Osteoblast (primary cell): Measurements from ENCODE around the gene ATP9A. TPM values are rescaled to one million over a fixed set of nuclear protein-coding genes. Genes with fewer than 3 reads are reported as not detected.
A peak's percentile ranks its signal among the peaks of the same experiment; 100 is the strongest.

Source experiments
- DNase-seq: peaks from one replicate; pipeline ENCODE4 v3.0.0; 2011; ENCODE audit warnings: low spot score, mixed read lengths; ENCODE audit not compliant: insufficient read length; ENCODE audit errors: missing footprints
- H2AFZ ChIP-seq: 2 replicates; pipeline ENCODE4 v1.6.0; 2011; ENCODE audit warnings: mild to moderate bottlenecking, low read length
- H3K27ac ChIP-seq: 2 replicates; pipeline ENCODE4 v1.5.1; 2011; ENCODE audit warnings: mild to moderate bottlenecking, low read depth, low read length, moderate library complexity
- H3K27me3 ChIP-seq: 2 replicates; pipeline ENCODE4 v1.6.0; 2012; ENCODE audit warnings: mild to moderate bottlenecking, control low read depth, inconsistent platforms, low read length, moderate library complexity; ENCODE audit not compliant: insufficient read depth
- H3K36me3 ChIP-seq: 2 replicates; pipeline ENCODE4 v1.5.1; 2011; ENCODE audit warnings: mild to moderate bottlenecking, low read length, control low read depth, moderate library complexity; ENCODE audit not compliant: insufficient read depth
- H3K4me1 ChIP-seq: 2 replicates; pipeline ENCODE4 v1.5.1; 2011; ENCODE audit warnings: mild to moderate bottlenecking, low read length, control low read depth, moderate library complexity; ENCODE audit not compliant: insufficient read depth
- H3K4me2 ChIP-seq: 2 replicates; pipeline ENCODE4 v1.6.0; 2011; ENCODE audit warnings: mild to moderate bottlenecking, low read length; ENCODE audit not compliant: insufficient read depth
- H3K4me3 ChIP-seq: fragments of 200-600 bp; sonication (generic); 3 replicates; pipeline ENCODE4 v1.5.1; 2012; ENCODE audit warnings: mild to moderate bottlenecking, low read length, inconsistent platforms; ENCODE audit not compliant: insufficient read depth
- H3K79me2 ChIP-seq: 2 replicates; pipeline ENCODE4 v1.6.0; 2012; ENCODE audit warnings: mild to moderate bottlenecking, low read length, control low read depth, inconsistent platforms; ENCODE audit not compliant: insufficient read depth
- H3K9me3 ChIP-seq: 2 replicates; pipeline ENCODE4 v1.5.1; 2011; ENCODE audit warnings: low read depth, low read length, control low read depth
- H4K20me1 ChIP-seq: 2 replicates; pipeline ENCODE4 v1.6.0; 2012; ENCODE audit warnings: mild to moderate bottlenecking, low read length, control low read depth; ENCODE audit not compliant: insufficient read depth
- CTCF ChIP-seq: IDR thresholded peaks from 2 replicates; pipeline ENCODE4 v1.5.1; 2011; ENCODE audit warnings: mild to moderate bottlenecking, low read depth, low read length, moderate library complexity; ENCODE audit errors: extremely low read depth
- total RNA-seq: library from RNA; depleted of rRNA; stranded (reverse); fragments of >200 nt; gene quantifications from 2 replicates; pipeline ENCODE4 v1.2.3, GENCODE V29; 2012

The ATP9A gene
- total RNA-seq, 1 donor = 48.9 TPM

DNA sequence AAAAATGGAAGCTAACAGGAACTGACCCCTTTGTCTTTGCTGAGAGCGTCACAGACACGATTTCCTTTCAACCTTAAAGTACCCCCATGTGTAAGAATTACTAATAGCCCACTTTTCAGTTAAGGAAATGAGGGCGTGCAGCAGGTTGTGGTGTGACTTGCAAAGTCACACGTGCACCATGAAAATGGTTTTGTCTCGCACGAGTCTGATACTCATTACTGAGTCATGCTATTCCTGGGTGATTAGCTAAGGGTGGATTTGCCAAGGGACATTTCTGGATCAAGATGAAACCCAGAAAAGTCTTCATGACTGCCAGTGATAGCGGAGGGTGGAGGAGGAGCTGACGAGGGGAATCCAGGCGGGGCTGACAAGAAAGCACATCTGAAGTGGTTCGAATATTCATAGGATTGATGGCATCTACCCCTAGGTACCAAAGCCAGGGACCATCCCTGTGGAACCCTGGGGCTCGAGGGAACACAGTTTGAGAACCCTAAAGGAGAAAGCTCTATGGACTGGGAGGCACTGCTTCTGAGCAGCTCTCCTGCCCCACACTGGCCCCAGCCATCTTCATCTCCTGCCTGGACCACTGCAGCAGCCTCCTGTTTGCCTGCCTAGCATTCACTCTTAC, 213.5 kb downstream of the ATP9A start:
- no peak overlapping the region for H3K4me3 ChIP-seq
- no peaks in the 10 kb centered on the region for H4K20me1 ChIP-seq
- peaks cover 13% of the 10 kb centered on the region for H3K4me1 ChIP-seq
- H3K4me2 ChIP-seq = peak overlapping the region; percentile 49
- no peaks in the 10 kb centered on the region for H3K9me3 ChIP-seq
- TF ChIP-seq CTCF = no peak
- H3K27ac ChIP-seq = peak overlapping the region; percentile 71
- peaks cover 3% of the 10 kb centered on the region for H3K27me3 ChIP-seq
- H2AFZ ChIP-seq = no peak overlapping the region
- H3K36me3 ChIP-seq = no peaks in the 10 kb centered on the region
- no peaks in the 10 kb centered on the region for H3K79me2 ChIP-seq
- DNase-seq = no peak

GRCh38 chr20:51553897-51554486, 214.2 kb downstream of the ATP9A start:
- no peaks in the 10 kb centered on the region for H3K9me3 ChIP-seq
- H4K20me1 ChIP-seq = no peaks in the 10 kb centered on the region
- peaks cover 13% of the 10 kb centered on the region for H3K4me1 ChIP-seq
- no peaks in the 10 kb centered on the region for H3K36me3 ChIP-seq
- no peak overlapping the region for H3K4me3 ChIP-seq
- no peaks in the 10 kb centered on the region for H3K79me2 ChIP-seq
- DNase-seq = peak; percentile 87
- H2AFZ ChIP-seq = no peak overlapping the region
- no peaks in the 10 kb centered on the region for H3K27me3 ChIP-seq
- TF ChIP-seq CTCF = no peak
- H3K27ac ChIP-seq = peak overlapping the region; percentile 71
- H3K4me2 ChIP-seq = peak overlapping the region; percentile 49

GRCh38 chr20:51551186-51551585, 217.0 kb downstream of the ATP9A start:
- H3K4me3 ChIP-seq = no peak overlapping the region
- no peak overlapping the region for H3K4me2 ChIP-seq
- no peaks in the 10 kb centered on the region for H3K9me3 ChIP-seq
- no peak overlapping the region for H3K27ac ChIP-seq
- H3K36me3 ChIP-seq = no peaks in the 10 kb centered on the region
- peaks cover 13% of the 10 kb centered on the region for H3K4me1 ChIP-seq
- no peak for TF ChIP-seq CTCF
- no peaks in the 10 kb centered on the region for H4K20me1 ChIP-seq
- H2AFZ ChIP-seq = no peak overlapping the region
- no peaks in the 10 kb centered on the region for H3K79me2 ChIP-seq
- H3K27me3 ChIP-seq = peaks cover 6% of the 10 kb centered on the region
- no peak for DNase-seq

GRCh38 chr20:51549474-51549873, 218.7 kb downstream of the ATP9A start:
- Histone ChIP-seq H3K27ac (no peak overlapping the region), H3K4me2 (no peak overlapping the region), H3K4me1 (peaks cover 7% of the 10 kb centered on the region), H3K4me3 (no peak overlapping the region), H3K36me3 (no peaks in the 10 kb centered on the region), H3K9me3 (no peaks in the 10 kb centered on the region), H2AFZ (no peak overlapping the region), H3K27me3 (peaks cover 17% of the 10 kb centered on the region), H4K20me1 (no peaks in the 10 kb centered on the region), H3K79me2 (no peaks in the 10 kb centered on the region)
- DNase-seq = no peak
- no peak for TF ChIP-seq CTCF
